Measurements from ENCODE around the gene KREMEN2.

The KREMEN2 gene

GRCh38 chr16:2992383-2993081 lies 28.5 kb downstream of the KREMEN2 start:
- no peak for TF ChIP-seq CTCF (IDR thresholded peaks at IDR 0.05; ENCODE audit: control extremely low read depth, extremely low read depth, low read depth, missing control alignments)
- ChIA-PET POLR2A (no interaction called here), CTCF (interaction anchor here (0.7 kb wide), 1 partner anchor 35 kb away, joined by 3 read pairs; no protein-coding TSS in a partner anchor)
- DNase-seq (ENCODE audit: extremely low spot score): no peak

- no peak for TF ChIP-seq CTCF (IDR thresholded peaks at IDR 0.05; ENCODE audit: control extremely low read depth, extremely low read depth, low read depth, missing control alignments)
- POLR2A ChIA-PET: no interaction called here
- no peak for DNase-seq (ENCODE audit: extremely low spot score)
- CTCF ChIA-PET: interaction anchor here (0.9 to 1.1 kb wide), 3 partner anchors 11 to 35 kb away, joined by 3 read pairs; no protein-coding TSS in a partner anchor
These were observed 32.2 kb downstream of the KREMEN2 start for GRCh38 chr16:2996298-2996697.

- CTCF ChIA-PET: interaction anchor here (1.3 to 11.8 kb wide), 2 partner anchors 17 to 26 kb away, joined by 4 to 231 read pairs; partner anchors contain the start of genes CLDN6, HCFC1R1, THOC6 and TNFRSF12A
- no peak for DNase-seq (ENCODE audit: extremely low spot score)
- POLR2A ChIA-PET: no interaction called here
- no peak for TF ChIP-seq CTCF (IDR thresholded peaks at IDR 0.05; ENCODE audit: control extremely low read depth, extremely low read depth, low read depth, missing control alignments)
These were observed 35.9 kb downstream of the KREMEN2 start for GRCh38 chr16:2999929-3000328.

- ChIA-PET POLR2A (no interaction called here), CTCF (interaction anchor here (1.2 to 11.8 kb wide), 3 partner anchors 18 to 73 kb away, joined by 3 to 231 read pairs (median 4); partner anchors contain the start of genes CLDN6, HCFC1R1, THOC6 and TNFRSF12A)
- no peak for DNase-seq (ENCODE audit: extremely low spot score)
- TF ChIP-seq CTCF (IDR thresholded peaks at IDR 0.05; ENCODE audit: control extremely low read depth, extremely low read depth, low read depth, missing control alignments): no peak
These were observed 36.5 kb downstream of the KREMEN2 start for GRCh38 chr16:3000540-3000939.

GRCh38 chr16:3001316-3001715 lies 37.2 kb downstream of the KREMEN2 start:
- ChIA-PET POLR2A (no interaction called here), CTCF (interaction anchor here (1.2 to 11.8 kb wide), 5 partner anchors 14 to 74 kb away, joined by 3 to 231 read pairs (median 3); partner anchors contain the start of genes CLDN6, HCFC1R1, THOC6 and TNFRSF12A)
- no peak for TF ChIP-seq CTCF (IDR thresholded peaks at IDR 0.05; ENCODE audit: control extremely low read depth, extremely low read depth, low read depth, missing control alignments)
- DNase-seq (ENCODE audit: extremely low spot score): no peak

GRCh38 chr16:3003582-3004270 lies 39.7 kb downstream of the KREMEN2 start:
- ChIA-PET POLR2A (interaction anchor here (0.6 kb wide), 1 partner anchor 25 kb away, joined by 4 read pairs; no protein-coding TSS in a partner anchor), CTCF (interaction anchor here (0.6 to 11.8 kb wide), 6 partner anchors 9 to 126 kb away, joined by 3 to 231 read pairs (median 4); partner anchors contain the start of genes CLDN6, HCFC1R1, THOC6 and TNFRSF12A)
- peak; percentile 99 for DNase-seq (ENCODE audit: extremely low spot score)
- peak; percentile 73 for TF ChIP-seq CTCF (IDR thresholded peaks at IDR 0.05; ENCODE audit: control extremely low read depth, extremely low read depth, low read depth, missing control alignments)

Data from GM10248 (cell line).